Tibial nerve (tissue), 4 donors: Measurements from ENCODE around the gene MED8. TPM values are rescaled to one million over a fixed set of nuclear protein-coding genes. Genes with fewer than 3 reads are reported as not detected.

ENCODE experiments used
- DNase-seq, 2 donors: peaks; one replicate each; pipeline ENCODE4 v3.0.0-alpha.2; 2019; ENCODE audit warnings: low spot score in 2 of 2
- H3K27ac ChIP-seq, 4 donors: fragments of 200-600 bp; sonication (generic) in 3 of 4; one replicate each; pipeline ENCODE4 v1.5.1; 2017 to 2019; ENCODE audit warnings: mild to moderate bottlenecking in 1 of 4
- H3K27me3 ChIP-seq, 2 donors: fragments of 200-600 bp; sonication (generic) in 1 of 2; one replicate each; pipeline versions ENCODE4 v1.5.1 to v1.6.0; 2017 to 2019
- H3K36me3 ChIP-seq, 3 donors: fragments of 200-600 bp; sonication (generic); one replicate each; pipeline ENCODE4 v1.5.1; 2018 to 2019
- H3K4me1 ChIP-seq, 4 donors: fragments of 200-600 bp; sonication (generic) in 3 of 4; one replicate each; pipeline ENCODE4 v1.5.1; 2017 to 2019
- H3K4me3 ChIP-seq, 4 donors: fragments of 200-600 bp; sonication (generic) in 3 of 4; one replicate each; pipeline ENCODE4 v1.5.1; 2017 to 2019; ENCODE audit warnings: mild to moderate bottlenecking in 1 of 4, moderate library complexity in 1 of 4
- H3K9me3 ChIP-seq, 4 donors: fragments of 200-600 bp; sonication (generic) in 3 of 4; one replicate each; pipeline ENCODE4 v1.5.1; 2017 to 2019
- CTCF ChIP-seq, 5 experiments: fragments of 200-600 bp in 3 of 5; fragments of 450-650 bp in 2 of 5; sonication (generic) in 3 of 5; IDR thresholded peaks; one replicate each; pipeline ENCODE4 v1.5.1; 2016 to 2019; ENCODE audit warnings: antibody characterized with exemption in 5 of 5, mild to moderate bottlenecking in 3 of 5, moderate library complexity in 2 of 5
- EP300 ChIP-seq, 2 donors: sonication (generic); formaldehyde crosslinking; IDR thresholded peaks; one replicate each; pipeline ENCODE4 v1.6.1; 2017; ENCODE audit warnings: antibody characterized with exemption in 2 of 2, mild to moderate bottlenecking in 1 of 2
- POLR2A ChIP-seq, 2 donors: fragments of 450-650 bp; IDR thresholded peaks; one replicate each; pipeline ENCODE4 v1.6.1; 2017; ENCODE audit warnings: antibody characterized with exemption in 2 of 2, mild to moderate bottlenecking in 2 of 2, moderate library complexity in 2 of 2
- WGBS, 2 donors: methylation state at CpG; one replicate each; pipeline ENCODE4 v1.1.5; 2018; 5-methylcytosine and 5-hydroxymethylcytosine counted together
- total RNA-seq, 4 donors: library from RNA; depleted of rRNA; stranded (reverse); fragments of >200 nt; gene quantifications; one replicate each; pipeline ENCODE4 v1.1.0, GENCODE V29; 2016

The MED8 gene
- total RNA-seq, 4 donors from 2014 or later: 22.8 to 35.1 (median 28.5) TPM

- no peak overlapping the region for H3K4me3 ChIP-seq
These were observed 23.9 kb downstream of the MED8 start for GRCh38 chr1:43365678-43366077.

DNA sequence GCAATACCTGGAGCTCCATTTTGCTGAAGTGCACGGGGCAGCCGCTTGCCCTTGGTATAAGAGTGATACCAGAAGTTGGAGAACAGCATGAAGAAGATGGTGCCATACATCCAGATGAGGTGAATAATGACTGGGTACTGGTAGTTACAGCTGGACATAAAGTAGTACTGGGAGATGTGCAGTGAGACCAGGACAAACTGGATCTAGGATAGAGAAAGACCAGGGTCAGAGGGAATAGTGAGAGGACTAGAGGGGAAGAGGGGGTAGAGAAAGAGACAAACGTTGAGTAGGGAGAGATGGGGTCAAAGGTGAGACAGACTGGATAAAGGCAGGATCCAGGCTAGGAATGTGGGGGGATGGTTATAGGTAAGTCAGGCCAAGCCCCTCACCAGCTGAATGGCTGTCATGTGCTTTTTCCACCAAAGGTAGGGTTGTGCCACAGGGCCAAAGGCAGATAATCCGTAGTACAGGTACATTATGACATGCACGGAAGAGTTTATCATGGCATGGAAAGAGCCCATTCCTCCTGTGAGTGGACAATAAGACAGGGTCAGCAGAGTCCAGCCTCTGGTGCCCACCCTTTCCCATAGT lies 25.6 kb downstream of the MED8 start:
- Histone ChIP-seq H3K27ac (peak overlapping the region in 1 of 4 donors; percentile 36), H3K9me3 (no peaks in the 10 kb centered on the region), H3K4me1 (peaks cover 0 to 32% (median 20%) of the 10 kb centered on the region in 4 donors), H3K4me3 (no peak overlapping the region), H3K27me3 (no peaks in the 10 kb centered on the region), H3K36me3 (peaks cover 0 to 58% (median 26%) of the 10 kb centered on the region in 3 donors)
- DNase-seq: no peak
- WGBS, 2 donors: 79 to 84% methylated on average over 5 of the region's 5 CpGs
- TF ChIP-seq POLR2A (IDR thresholded peaks at IDR 0.05): no peak
- TF ChIP-seq CTCF (IDR thresholded peaks at IDR 0.05): no peak
- no peak for TF ChIP-seq EP300 (IDR thresholded peaks at IDR 0.05)

More at GRCh38 chr1:43365678-43366077, 23.9 kb downstream of the MED8 start:
- no peak for TF ChIP-seq POLR2A (IDR thresholded peaks at IDR 0.05)
- TF ChIP-seq CTCF (IDR thresholded peaks at IDR 0.05): no peak
- no peak for TF ChIP-seq EP300 (IDR thresholded peaks at IDR 0.05)
- H3K9me3 ChIP-seq: no peaks in the 10 kb centered on the region
- DNase-seq: no peak
- H3K27me3 ChIP-seq: no peaks in the 10 kb centered on the region
- 65% methylated on average over 2 of the region's 2 CpGs for WGBS, 2 donors
- peak overlapping the region in 3 of 4 donors; percentile 98 for H3K27ac ChIP-seq
- peaks cover 0 to 41% (median 20%) of the 10 kb centered on the region in 4 donors for H3K4me1 ChIP-seq
- peaks cover 0 to 53% (median 26%) of the 10 kb centered on the region in 3 donors for H3K36me3 ChIP-seq

DNA sequence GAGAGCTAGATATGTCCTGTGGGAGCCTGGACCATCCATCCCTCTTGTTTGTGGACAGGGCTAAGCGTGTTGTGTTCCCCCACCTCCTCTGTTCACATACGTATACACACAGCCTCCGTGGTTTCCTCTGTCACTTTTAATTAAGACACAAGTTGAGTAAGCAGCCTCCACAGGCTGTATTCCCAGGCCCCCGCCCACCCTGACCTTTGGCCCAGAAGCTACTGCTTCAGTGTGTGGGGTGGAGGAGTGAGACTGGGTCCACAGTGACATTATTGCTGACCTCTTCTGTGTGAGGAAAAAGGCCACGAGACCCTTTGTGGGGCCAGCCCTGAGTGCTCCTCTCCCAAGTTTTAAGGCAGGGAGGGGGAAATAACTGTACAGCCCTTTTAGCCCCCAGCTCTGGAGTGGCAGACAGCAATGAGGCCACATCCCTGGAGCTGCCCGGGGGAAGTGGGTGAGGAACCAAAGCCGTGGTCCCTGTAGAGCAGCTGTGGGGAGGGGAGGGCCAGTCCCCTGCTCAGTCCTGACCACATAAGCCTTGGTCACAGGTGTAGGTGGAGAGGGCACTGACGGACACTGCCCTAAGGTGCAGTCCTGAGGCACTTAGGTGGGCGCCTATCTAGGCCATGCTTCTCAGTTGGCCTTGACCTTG lies 26.2 kb downstream of the MED8 start:
- no peak overlapping the region for H3K4me3 ChIP-seq

GRCh38 chr1:43360616-43361015 lies 29.0 kb downstream of the MED8 start:
- Histone ChIP-seq H3K36me3 (peaks cover 0 to 55% (median 26%) of the 10 kb centered on the region in 3 donors), H3K27ac (no peak overlapping the region), H3K4me3 (no peak overlapping the region), H3K4me1 (peaks cover 0 to 20% (median 2%) of the 10 kb centered on the region in 4 donors), H3K27me3 (no peaks in the 10 kb centered on the region), H3K9me3 (no peaks in the 10 kb centered on the region)
- WGBS, 2 donors: 52 to 59% methylated on average over 4 of the region's 4 CpGs
- TF ChIP-seq CTCF (IDR thresholded peaks at IDR 0.05) (no peak), EP300 (IDR thresholded peaks at IDR 0.05) (no peak), POLR2A (IDR thresholded peaks at IDR 0.05) (no peak)
- no peak for DNase-seq

More for the DNA sequence above, 26.2 kb downstream of the MED8 start:
- H3K27ac ChIP-seq: peak overlapping the region in 2 of 4 donors; percentile 28 to 36
- no peak for TF ChIP-seq EP300 (IDR thresholded peaks at IDR 0.05)
- TF ChIP-seq POLR2A (IDR thresholded peaks at IDR 0.05): no peak
- no peak for TF ChIP-seq CTCF (IDR thresholded peaks at IDR 0.05)
- peaks cover 0 to 29% (median 14%) of the 10 kb centered on the region in 4 donors for H3K4me1 ChIP-seq
- no peaks in the 10 kb centered on the region for H3K9me3 ChIP-seq
- peaks cover 0 to 58% (median 26%) of the 10 kb centered on the region in 3 donors for H3K36me3 ChIP-seq
- 49 to 68% methylated on average over 9 of the region's 9 CpGs for WGBS, 2 donors
- H3K27me3 ChIP-seq: no peaks in the 10 kb centered on the region
- DNase-seq: no peak

GRCh38 chr1:43359696-43360095 lies 29.9 kb downstream of the MED8 start:
- Histone ChIP-seq H3K4me3 (peak overlapping the region in 1 of 4 donors; percentile 78), H3K36me3 (peaks cover 0 to 46% (median 20%) of the 10 kb centered on the region in 3 donors), H3K27ac (no peak overlapping the region), H3K4me1 (peaks cover 0 to 18% (median 2%) of the 10 kb centered on the region in 4 donors), H3K9me3 (no peaks in the 10 kb centered on the region), H3K27me3 (no peaks in the 10 kb centered on the region)
- TF ChIP-seq POLR2A (IDR thresholded peaks at IDR 0.05) (no peak), CTCF (IDR thresholded peaks at IDR 0.05) (no peak), EP300 (IDR thresholded peaks at IDR 0.05) (no peak)
- 42 to 50% methylated on average over 11 of the region's 11 CpGs for WGBS, 2 donors
- no peak for DNase-seq
